ENCODE data around the gene EEF2K.

The EEF2K gene

DNA sequence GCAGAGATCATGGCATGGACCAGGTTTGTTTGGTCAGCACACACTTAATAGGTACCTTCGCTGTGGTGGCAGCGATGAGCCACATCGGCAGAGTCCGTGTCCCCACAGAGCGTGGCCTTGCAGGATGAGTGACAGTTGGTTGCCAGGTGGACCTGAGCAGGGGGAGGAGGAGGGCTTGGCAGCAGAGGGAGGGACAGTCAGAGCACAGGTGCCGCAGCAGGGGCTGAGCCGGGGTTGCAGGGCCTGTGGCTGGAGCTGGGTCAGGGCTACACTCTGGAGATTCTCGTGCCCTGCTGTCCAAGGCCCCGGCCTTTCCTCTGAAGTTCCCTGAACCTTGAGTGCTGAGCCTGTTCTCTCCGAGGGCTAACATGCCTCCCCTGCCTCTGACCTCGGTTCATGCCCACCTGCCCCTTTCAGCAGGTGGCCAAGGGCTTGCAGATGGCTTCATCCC, 116.0 kb downstream of the EEF2K start:
- TF ChIP-seq, protein P1, sequence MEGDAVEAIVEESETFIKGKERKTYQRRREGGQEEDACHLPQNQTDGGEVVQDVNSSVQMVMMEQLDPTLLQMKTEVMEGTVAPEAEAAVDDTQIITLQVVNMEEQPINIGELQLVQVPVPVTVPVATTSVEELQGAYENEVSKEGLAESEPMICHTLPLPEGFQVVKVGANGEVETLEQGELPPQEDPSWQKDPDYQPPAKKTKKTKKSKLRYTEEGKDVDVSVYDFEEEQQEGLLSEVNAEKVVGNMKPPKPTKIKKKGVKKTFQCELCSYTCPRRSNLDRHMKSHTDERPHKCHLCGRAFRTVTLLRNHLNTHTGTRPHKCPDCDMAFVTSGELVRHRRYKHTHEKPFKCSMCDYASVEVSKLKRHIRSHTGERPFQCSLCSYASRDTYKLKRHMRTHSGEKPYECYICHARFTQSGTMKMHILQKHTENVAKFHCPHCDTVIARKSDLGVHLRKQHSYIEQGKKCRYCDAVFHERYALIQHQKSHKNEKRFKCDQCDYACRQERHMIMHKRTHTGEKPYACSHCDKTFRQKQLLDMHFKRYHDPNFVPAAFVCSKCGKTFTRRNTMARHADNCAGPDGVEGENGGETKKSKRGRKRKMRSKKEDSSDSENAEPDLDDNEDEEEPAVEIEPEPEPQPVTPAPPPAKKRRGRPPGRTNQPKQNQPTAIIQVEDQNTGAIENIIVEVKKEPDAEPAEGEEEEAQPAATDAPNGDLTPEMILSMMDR (IDR thresholded peaks at IDR 0.05; ENCODE audit: low read depth, low read length, missing control alignments) = no peak
- DNase-seq (ENCODE audit: low read depth) = no peak
- no peak overlapping the region for H3K4me3 ChIP-seq (ENCODE audit: low read depth, low read length)

DNA sequence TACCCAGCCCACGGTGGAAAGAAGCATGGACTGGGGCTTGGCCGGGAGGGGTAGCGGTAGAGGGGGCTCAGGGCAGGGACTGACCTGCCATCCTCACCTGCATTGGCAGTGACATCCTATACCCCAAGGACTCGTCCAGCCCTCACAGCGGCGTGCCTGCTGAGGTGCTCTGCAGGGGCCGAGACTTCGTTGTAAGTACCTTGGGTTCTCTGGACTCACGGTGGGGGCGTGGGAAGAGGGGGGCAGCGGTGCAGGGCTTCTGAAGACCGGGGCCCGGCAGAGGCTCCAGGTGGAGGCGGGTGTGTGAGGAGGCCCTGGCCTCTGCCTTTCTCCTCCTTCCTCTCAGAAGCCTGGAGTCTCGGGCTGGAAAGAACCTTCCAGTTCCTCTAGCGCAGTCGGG, 116.7 kb downstream of the EEF2K start:
- TF ChIP-seq, protein P1 (IDR thresholded peaks at IDR 0.05; ENCODE audit: low read depth, low read length, missing control alignments) = no peak
- no peak for DNase-seq (ENCODE audit: low read depth)
- no peak overlapping the region for H3K4me3 ChIP-seq (ENCODE audit: low read depth, low read length)

DNA sequence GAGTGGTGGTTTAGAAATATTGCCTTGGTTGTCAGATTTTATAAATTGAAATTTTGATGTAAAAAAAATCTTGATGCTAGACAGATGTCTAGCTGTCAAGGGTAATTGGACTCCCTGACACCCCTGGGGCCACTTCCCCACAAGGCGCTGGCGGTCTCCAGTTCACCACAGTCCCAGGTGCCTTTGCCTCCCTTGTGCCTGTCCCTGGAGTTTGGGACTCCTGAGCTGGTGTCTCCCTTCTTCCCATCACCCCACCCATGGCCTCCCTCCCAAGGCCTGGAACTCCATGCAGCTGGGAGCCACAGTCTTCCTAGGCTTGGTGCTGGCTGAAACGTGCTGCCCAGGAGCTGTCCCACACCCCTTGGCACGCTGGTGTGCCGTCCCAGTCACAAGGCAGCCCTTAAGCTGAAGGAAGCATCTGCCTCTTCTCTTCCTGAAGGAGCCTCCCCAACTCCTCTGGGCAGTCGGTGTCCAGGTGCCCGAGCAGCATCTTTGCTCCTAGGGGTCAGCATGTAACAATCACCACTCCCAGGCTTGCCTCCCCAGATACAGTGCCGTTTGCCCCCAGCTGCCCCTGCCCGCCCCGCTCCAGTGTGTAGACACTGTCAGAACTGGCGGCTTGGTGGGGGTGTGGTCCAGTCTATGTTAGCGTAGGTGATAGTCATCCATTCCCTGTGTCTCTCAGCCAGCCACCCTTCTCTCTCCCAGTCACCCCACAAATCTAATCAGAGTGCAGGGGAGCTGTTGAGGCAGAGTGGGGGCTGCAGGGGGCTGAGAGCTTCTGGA, 117.3 kb downstream of the EEF2K start:
- no peak for DNase-seq (ENCODE audit: low read depth)
- H3K4me3 ChIP-seq (ENCODE audit: low read depth, low read length) = no peak overlapping the region
- TF ChIP-seq, protein P1 (IDR thresholded peaks at IDR 0.05; ENCODE audit: low read depth, low read length, missing control alignments) = no peak

DNA sequence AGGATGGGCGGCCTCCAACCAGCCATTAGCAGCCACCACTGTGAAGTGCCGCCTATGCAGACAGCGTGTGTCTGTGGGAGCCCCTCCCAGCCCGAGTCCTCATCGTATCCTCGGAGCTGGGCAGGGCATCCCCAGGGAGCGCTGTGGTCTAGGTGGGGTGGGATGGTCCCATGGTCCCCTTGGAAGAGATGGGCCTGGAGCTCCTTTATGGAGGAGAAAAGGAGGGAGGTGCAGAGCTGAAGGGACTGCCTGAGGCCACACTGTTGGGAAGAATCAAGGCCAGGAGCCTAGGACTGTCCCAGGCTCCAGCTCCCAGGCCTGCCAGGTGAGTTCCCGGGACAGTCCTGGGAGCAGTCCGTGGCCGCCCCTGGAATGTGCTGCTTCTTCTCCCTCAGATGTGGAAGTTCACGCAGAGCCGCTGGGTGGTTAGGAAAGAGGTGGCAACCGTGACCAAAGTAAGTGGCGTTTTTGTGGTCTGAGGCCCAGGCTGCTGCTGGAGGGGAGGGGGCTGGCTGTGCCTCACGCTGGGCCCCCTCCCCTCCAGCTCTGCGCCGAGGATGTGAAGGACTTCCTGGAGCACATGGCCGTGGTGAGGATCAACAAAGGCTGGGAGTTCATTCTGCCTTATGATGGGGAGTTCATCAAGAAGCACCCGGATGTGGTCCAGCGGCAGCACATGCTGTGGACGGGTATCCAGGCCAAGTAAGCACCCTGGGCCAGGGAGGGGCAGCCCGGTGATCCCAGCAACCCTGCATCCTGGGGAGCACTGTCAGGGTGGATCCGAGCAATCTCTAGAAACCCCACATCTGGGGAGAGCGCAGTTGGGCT, 118.1 kb downstream of the EEF2K start:
- DNase-seq (ENCODE audit: low read depth) = no peak
- no peak overlapping the region for H3K4me3 ChIP-seq (ENCODE audit: low read depth, low read length)
- TF ChIP-seq, protein P1 (IDR thresholded peaks at IDR 0.05; ENCODE audit: low read depth, low read length, missing control alignments) = no peak

DNA sequence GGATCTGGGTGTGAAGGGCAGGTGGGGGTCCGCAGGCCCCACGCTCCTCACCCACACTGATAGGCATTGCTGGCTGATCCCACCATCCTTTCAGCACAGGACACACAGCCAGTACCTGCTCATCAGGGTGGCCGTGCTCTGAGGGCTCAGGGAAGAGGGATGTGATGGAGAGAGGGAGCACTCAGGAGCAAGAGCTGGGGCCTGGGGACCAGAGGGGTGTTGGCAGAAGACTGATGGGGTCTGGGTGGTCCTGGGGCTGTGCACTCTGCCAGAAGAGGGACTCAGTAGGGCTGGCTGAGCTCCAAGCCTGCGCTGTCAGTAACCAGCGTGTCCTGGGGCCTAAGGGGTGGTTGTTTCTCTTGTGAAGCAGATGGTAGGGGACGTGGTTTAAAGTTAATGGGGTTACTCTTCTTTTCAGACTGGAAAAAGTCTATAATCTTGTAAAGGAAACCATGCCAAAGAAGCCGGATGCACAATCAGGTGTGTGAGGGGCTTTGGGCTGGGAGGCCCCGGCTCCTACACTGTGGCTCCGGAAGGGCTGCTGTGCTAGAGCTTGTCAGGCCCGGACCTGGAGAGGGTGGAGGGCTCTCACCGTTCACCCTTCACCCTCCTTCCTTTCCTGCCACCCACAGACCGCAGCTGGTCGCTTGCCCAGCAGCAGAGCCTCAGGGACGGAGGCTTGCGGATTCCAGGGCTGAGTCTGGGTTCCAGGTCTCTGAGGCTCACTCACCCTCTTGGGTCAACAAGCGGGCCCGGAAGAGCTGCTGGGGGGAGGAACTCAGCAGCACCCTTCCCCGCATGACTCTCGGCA, 118.9 kb downstream of the EEF2K start:
- H3K4me3 ChIP-seq (ENCODE audit: low read depth, low read length) = no peak overlapping the region

More for the DNA sequence above, 118.9 kb downstream of the EEF2K start:
- no peak for DNase-seq (ENCODE audit: low read depth)
- TF ChIP-seq, protein P1 (IDR thresholded peaks at IDR 0.05; ENCODE audit: low read depth, low read length, missing control alignments) = no peak
